C4-2B (cell line): ENCODE measurements around the gene AMT.

Experiments
- ZFX ChIP-seq: fragments of 450-650 bp; IDR thresholded peaks from 2 replicates; pipeline ENCODE4 v1.6.1; 2017
- TF ChIP-seq, protein P1 (sequence below): fragments of 450-650 bp; conservative IDR thresholded peaks from 2 replicates; pipeline ENCODE4 v1.5.1; 2017; ENCODE audit warnings: mild to moderate bottlenecking

DNA sequence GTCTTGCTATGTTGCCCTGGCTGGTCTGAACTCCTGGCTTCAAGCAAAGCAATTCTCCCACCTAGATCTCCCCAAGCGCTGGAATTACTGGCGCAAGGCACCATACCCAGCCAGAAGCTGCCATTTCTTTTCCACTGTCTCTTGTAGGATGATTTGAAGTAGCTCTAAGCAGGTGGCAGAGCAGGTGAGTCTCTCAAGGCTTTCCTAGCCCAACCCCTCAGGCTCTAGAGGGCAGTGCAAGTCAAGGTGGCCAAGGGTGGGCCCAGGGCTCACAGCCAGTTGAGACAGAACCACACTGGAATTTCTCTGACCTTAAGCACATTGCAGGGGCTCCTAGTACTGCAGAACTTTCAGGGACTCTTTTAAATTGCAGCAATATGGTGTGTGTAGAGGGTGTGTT lies 32.2 kb upstream of the AMT start:
- TF ChIP-seq, protein P1, sequence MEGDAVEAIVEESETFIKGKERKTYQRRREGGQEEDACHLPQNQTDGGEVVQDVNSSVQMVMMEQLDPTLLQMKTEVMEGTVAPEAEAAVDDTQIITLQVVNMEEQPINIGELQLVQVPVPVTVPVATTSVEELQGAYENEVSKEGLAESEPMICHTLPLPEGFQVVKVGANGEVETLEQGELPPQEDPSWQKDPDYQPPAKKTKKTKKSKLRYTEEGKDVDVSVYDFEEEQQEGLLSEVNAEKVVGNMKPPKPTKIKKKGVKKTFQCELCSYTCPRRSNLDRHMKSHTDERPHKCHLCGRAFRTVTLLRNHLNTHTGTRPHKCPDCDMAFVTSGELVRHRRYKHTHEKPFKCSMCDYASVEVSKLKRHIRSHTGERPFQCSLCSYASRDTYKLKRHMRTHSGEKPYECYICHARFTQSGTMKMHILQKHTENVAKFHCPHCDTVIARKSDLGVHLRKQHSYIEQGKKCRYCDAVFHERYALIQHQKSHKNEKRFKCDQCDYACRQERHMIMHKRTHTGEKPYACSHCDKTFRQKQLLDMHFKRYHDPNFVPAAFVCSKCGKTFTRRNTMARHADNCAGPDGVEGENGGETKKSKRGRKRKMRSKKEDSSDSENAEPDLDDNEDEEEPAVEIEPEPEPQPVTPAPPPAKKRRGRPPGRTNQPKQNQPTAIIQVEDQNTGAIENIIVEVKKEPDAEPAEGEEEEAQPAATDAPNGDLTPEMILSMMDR: no peak
- TF ChIP-seq ZFX: no peak
